ENCODE measurements around the gene ASPHD1.

Gene ASPHD1

DNA sequence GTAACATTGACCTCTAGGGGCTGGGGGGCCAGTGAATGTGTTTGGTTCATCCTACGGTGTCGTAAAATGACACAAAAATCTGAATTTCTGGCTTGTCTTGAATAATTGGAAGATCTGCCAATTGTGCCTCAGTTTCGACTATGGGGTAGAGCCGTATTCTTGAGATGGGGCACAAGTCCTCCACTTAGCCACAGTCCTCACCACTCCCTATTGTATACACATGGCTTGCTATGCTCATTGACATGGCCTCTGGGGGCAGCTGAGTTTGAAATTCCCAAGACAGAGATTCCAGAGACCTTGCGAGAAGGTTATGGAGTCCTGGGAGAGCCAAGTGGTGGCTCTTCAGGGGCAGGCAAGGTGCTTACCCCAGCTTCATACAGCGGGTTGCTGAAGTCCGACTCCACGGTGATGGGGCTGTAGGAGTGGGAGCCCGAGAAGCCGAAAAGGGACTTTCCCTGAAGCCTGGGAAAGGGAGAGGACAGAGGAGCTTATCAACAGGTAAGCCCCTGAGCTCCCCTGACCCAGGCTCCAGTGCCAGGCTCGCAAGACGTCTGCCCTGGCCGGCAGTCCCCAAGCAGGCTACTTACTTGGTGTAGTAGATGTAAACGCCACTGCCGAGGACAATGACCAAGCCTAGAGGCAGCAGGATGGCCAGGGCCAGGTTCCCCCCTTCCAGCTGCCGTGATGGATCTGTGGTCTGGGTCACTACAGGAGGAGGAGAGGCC, 28.3 kb upstream of the ASPHD1 start:
- Histone ChIP-seq H3K9ac (ENCODE audit: insufficient read length, low read depth) (peak overlapping the region; percentile 17), H3K36me3 (ENCODE audit: insufficient read depth, insufficient read length, low read length) (peaks cover 13% of the 10 kb centered on the region), H3K4me1 (ENCODE audit: insufficient read depth, insufficient read length) (peaks cover 12% of the 10 kb centered on the region), H3K4me3 (ENCODE audit: insufficient read length, low read depth) (no peak overlapping the region), H3K9me3 (ENCODE audit: insufficient read depth, low read length) (no peaks in the 10 kb centered on the region), H3K27me3 (ENCODE audit: insufficient read depth, insufficient read length) (no peaks in the 10 kb centered on the region)
- DNase-seq (ENCODE audit: low read depth, low spot score) = no peak
- no peak for TF ChIP-seq SUZ12 (IDR thresholded peaks at IDR 0.05; ENCODE audit: extremely low read depth, insufficient read depth, insufficient read length)
- no peak for TF ChIP-seq ZNF274 (IDR thresholded peaks at IDR 0.05; ENCODE audit: low read depth, low read length)

DNA sequence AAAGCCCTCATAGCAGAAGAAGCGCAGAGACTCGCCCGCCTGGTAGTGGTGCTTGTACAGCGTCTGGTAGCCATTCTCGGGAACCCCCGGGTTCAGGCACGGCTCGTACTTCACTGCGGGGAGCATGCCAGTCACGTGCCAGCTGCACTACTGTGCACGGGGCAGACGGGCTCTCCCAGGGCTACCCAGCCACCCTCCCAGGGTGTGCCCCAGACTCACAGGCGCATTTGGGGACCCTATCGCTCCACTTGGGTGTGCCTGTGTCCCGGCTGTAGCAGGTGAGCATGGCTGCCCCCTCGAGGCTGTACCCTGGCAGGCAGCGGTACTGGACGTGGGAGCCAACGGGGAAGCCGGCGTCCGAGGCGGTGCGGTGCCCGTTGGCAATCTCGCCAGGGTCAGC, 27.0 kb upstream of the ASPHD1 start:
- Histone ChIP-seq H3K9ac (ENCODE audit: insufficient read length, low read depth) (no peak overlapping the region), H3K36me3 (ENCODE audit: insufficient read depth, insufficient read length, low read length) (peaks cover 13% of the 10 kb centered on the region), H3K9me3 (ENCODE audit: insufficient read depth, low read length) (no peaks in the 10 kb centered on the region), H3K4me3 (ENCODE audit: insufficient read length, low read depth) (no peak overlapping the region), H3K4me1 (ENCODE audit: insufficient read depth, insufficient read length) (peaks cover 12% of the 10 kb centered on the region), H3K27me3 (ENCODE audit: insufficient read depth, insufficient read length) (no peaks in the 10 kb centered on the region)
- DNase-seq (ENCODE audit: low read depth, low spot score) = no peak
- TF ChIP-seq ZNF274 (IDR thresholded peaks at IDR 0.05; ENCODE audit: low read depth, low read length) = no peak
- no peak for TF ChIP-seq YY1 (IDR thresholded peaks at IDR 0.05; ENCODE audit: insufficient read depth, insufficient read length)
- TF ChIP-seq SUZ12 (IDR thresholded peaks at IDR 0.05; ENCODE audit: extremely low read depth, insufficient read depth, insufficient read length) = no peak

DNA sequence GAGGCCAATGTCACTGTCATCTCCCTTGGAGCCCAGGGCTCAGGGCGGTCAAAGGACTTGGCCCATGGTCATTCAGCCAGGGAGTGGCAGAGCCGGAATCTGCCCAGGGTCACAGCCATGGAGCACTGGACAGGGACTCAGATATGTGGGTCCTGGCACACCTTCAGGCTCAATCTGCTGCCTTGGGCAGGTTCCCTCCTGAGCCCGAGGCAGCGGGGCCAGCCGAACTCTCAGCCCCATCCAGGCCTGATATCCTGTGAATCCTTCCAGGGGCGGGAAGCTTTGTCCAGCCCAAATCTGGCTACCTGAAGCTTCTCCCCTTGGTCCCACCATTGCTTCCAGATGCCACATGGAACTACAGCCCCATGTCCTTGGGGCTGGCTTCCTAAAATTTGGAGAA, 25.1 kb upstream of the ASPHD1 start:
- no peaks in the 10 kb centered on the region for H3K27me3 ChIP-seq (ENCODE audit: insufficient read depth, insufficient read length)
- no peak for TF ChIP-seq YY1 (IDR thresholded peaks at IDR 0.05; ENCODE audit: insufficient read depth, insufficient read length)
- no peak for TF ChIP-seq SUZ12 (IDR thresholded peaks at IDR 0.05; ENCODE audit: extremely low read depth, insufficient read depth, insufficient read length)
- no peak for TF ChIP-seq ZNF274 (IDR thresholded peaks at IDR 0.05; ENCODE audit: low read depth, low read length)

DNA sequence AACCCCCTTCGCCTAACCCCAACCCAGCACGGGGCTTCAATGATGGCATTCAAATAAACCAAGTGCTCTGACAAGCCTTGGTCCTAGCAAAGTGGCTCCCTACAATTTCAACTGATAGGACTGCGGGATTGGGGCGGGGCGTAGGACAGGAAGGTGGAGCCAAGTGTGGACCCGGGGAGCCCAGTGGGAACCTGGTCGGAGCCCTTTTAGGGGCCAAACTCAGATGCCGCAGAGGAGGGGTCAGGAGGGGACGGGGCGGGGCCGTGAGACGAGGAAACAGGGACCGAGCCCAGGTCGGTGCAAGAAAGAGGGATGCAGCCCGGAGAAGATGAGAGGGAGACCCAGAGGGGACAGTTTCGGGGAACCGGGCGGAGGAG, 24.1 kb upstream of the ASPHD1 start:
- Histone ChIP-seq H3K9ac (ENCODE audit: insufficient read length, low read depth) (no peak overlapping the region), H3K36me3 (ENCODE audit: insufficient read depth, insufficient read length, low read length) (peaks cover 21% of the 10 kb centered on the region), H3K4me3 (ENCODE audit: insufficient read length, low read depth) (peak overlapping the region; percentile 34), H3K9me3 (ENCODE audit: insufficient read depth, low read length) (no peaks in the 10 kb centered on the region), H3K4me1 (ENCODE audit: insufficient read depth, insufficient read length) (peaks cover 12% of the 10 kb centered on the region), H3K27me3 (ENCODE audit: insufficient read depth, insufficient read length) (no peaks in the 10 kb centered on the region)
- no peak for DNase-seq (ENCODE audit: low read depth, low spot score)
- TF ChIP-seq YY1 (IDR thresholded peaks at IDR 0.05; ENCODE audit: insufficient read depth, insufficient read length) = no peak
- no peak for TF ChIP-seq SUZ12 (IDR thresholded peaks at IDR 0.05; ENCODE audit: extremely low read depth, insufficient read depth, insufficient read length)
- no peak for TF ChIP-seq ZNF274 (IDR thresholded peaks at IDR 0.05; ENCODE audit: low read depth, low read length)

More for the DNA sequence above, 25.1 kb upstream of the ASPHD1 start:
- Histone ChIP-seq H3K9me3 (ENCODE audit: insufficient read depth, low read length) (no peaks in the 10 kb centered on the region), H3K4me1 (ENCODE audit: insufficient read depth, insufficient read length) (peaks cover 12% of the 10 kb centered on the region), H3K9ac (ENCODE audit: insufficient read length, low read depth) (no peak overlapping the region), H3K4me3 (ENCODE audit: insufficient read length, low read depth) (no peak overlapping the region), H3K36me3 (ENCODE audit: insufficient read depth, insufficient read length, low read length) (peaks cover 23% of the 10 kb centered on the region)
- DNase-seq (ENCODE audit: low read depth, low spot score) = no peak

DNA sequence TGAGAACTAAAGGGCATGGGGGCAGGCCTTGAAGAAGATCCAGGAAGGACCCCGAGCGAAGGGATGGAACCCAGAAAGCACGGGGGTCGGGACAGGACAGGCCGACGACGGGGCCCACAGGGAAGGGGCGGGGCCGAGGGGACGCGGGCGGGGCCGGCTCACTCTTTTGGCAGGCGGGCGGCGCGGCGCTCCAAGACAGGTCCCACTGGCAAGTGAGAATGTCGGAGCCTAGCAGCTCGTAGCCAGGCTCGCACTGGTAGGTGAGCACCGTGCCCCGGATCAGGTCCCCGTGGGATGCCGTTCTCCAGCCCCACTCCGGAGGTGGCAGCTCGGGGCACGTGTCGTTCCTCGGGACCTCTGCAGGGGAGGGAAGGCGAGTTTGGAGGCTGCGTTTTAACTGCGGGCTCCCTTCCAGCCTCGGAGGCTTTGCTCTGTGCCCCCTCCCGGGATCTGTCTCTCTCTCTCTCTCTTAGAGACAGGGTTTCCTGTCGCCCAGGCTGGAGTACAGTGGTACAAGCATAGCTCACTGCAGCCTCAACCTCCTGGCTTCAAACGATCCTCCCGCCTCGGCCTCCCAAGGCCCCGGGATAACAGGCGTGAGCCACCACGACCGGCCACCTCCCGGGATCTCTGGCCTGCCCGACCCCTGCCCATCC, 23.6 kb upstream of the ASPHD1 start:
- H3K4me1 ChIP-seq (ENCODE audit: insufficient read depth, insufficient read length) = peaks cover 12% of the 10 kb centered on the region
- peaks cover 18% of the 10 kb centered on the region for H3K36me3 ChIP-seq (ENCODE audit: insufficient read depth, insufficient read length, low read length)
- H3K9me3 ChIP-seq (ENCODE audit: insufficient read depth, low read length) = no peaks in the 10 kb centered on the region
- H3K27me3 ChIP-seq (ENCODE audit: insufficient read depth, insufficient read length) = no peaks in the 10 kb centered on the region
- peak overlapping the region; percentile 59 for H3K9ac ChIP-seq (ENCODE audit: insufficient read length, low read depth)
- no peak for DNase-seq (ENCODE audit: low read depth, low spot score)
- TF ChIP-seq YY1 (IDR thresholded peaks at IDR 0.05; ENCODE audit: insufficient read depth, insufficient read length) (no peak), ZNF274 (IDR thresholded peaks at IDR 0.05; ENCODE audit: low read depth, low read length) (no peak), SUZ12 (IDR thresholded peaks at IDR 0.05; ENCODE audit: extremely low read depth, insufficient read depth, insufficient read length) (no peak)
- peak overlapping the region; percentile 34 for H3K4me3 ChIP-seq (ENCODE audit: insufficient read length, low read depth)

DNA sequence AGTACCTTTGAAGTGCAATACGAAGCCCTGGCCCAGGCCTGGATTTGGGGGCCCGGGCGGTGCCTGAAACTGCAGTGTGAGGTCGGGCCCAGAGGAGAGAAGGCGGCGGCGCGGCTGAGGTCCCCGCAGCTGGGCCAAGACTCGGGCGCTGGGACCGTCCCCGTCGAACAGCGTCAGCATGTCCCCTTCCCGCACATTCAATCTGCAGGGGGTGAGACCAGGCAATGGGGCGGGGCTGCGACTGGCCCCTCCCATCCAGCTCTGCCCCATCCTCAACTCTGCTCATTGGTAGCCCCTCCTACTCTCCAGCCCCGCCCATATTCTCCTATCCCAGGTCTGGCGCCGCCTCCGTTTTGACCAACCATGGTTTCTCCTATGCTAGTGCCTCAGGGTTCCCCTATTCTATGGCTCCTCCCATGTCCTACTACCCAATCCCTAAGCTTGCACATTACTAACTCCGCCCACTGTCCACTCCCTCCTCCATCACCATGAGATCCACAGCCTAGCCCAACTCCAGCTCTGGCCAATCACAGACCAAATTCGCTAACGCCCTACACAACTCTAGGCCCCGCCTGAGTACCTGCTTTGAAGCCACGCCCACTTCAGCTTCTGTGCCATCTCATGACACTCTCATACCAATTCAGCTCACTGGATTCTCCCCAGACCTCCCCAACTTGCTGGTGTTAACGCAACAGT, 22.9 kb upstream of the ASPHD1 start:
- Histone ChIP-seq H3K9ac (ENCODE audit: insufficient read length, low read depth) (peak overlapping the region; percentile 59), H3K9me3 (ENCODE audit: insufficient read depth, low read length) (no peaks in the 10 kb centered on the region), H3K4me3 (ENCODE audit: insufficient read length, low read depth) (peak overlapping the region; percentile 34), H3K4me1 (ENCODE audit: insufficient read depth, insufficient read length) (peaks cover 9% of the 10 kb centered on the region), H3K27me3 (ENCODE audit: insufficient read depth, insufficient read length) (no peaks in the 10 kb centered on the region), H3K36me3 (ENCODE audit: insufficient read depth, insufficient read length, low read length) (peaks cover 13% of the 10 kb centered on the region)
- DNase-seq (ENCODE audit: low read depth, low spot score) = peak; percentile 92
- TF ChIP-seq SUZ12 (IDR thresholded peaks at IDR 0.05; ENCODE audit: extremely low read depth, insufficient read depth, insufficient read length) (no peak), ZNF274 (IDR thresholded peaks at IDR 0.05; ENCODE audit: low read depth, low read length) (no peak)

DNA sequence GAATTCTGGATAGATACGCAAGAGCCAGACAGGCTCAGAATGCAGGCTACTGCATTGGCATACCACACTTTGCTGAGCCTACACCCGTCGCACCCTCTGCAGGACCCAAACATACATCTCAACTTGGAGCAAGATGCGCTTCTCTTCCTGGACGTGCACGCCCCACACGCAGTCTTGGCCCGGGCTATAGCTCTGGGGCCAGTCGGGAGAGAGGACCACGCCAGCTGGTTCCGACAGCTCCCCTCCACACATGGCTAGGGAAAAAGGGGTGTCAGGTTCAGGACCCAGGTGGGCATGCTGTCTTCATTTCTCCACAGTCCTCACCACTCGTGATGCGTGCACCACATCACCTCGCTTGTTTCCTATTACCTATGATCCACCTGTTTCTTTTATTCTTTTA, 22.1 kb upstream of the ASPHD1 start:
- no peaks in the 10 kb centered on the region for H3K9me3 ChIP-seq (ENCODE audit: insufficient read depth, low read length)
- H3K9ac ChIP-seq (ENCODE audit: insufficient read length, low read depth) = peak overlapping the region; percentile 61
- H3K36me3 ChIP-seq (ENCODE audit: insufficient read depth, insufficient read length, low read length) = peaks cover 12% of the 10 kb centered on the region
- H3K4me3 ChIP-seq (ENCODE audit: insufficient read length, low read depth) = no peak overlapping the region
- TF ChIP-seq YY1 (IDR thresholded peaks at IDR 0.05; ENCODE audit: insufficient read depth, insufficient read length) = no peak
- TF ChIP-seq ZNF274 (IDR thresholded peaks at IDR 0.05; ENCODE audit: low read depth, low read length) = no peak
- TF ChIP-seq SUZ12 (IDR thresholded peaks at IDR 0.05; ENCODE audit: extremely low read depth, insufficient read depth, insufficient read length) = no peak
- peaks cover 3% of the 10 kb centered on the region for H3K4me1 ChIP-seq (ENCODE audit: insufficient read depth, insufficient read length)
- no peak for DNase-seq (ENCODE audit: low read depth, low spot score)
- no peaks in the 10 kb centered on the region for H3K27me3 ChIP-seq (ENCODE audit: insufficient read depth, insufficient read length)
